ENCODE measurements around the gene KCNK5.

KCNK5 gene

DNA sequence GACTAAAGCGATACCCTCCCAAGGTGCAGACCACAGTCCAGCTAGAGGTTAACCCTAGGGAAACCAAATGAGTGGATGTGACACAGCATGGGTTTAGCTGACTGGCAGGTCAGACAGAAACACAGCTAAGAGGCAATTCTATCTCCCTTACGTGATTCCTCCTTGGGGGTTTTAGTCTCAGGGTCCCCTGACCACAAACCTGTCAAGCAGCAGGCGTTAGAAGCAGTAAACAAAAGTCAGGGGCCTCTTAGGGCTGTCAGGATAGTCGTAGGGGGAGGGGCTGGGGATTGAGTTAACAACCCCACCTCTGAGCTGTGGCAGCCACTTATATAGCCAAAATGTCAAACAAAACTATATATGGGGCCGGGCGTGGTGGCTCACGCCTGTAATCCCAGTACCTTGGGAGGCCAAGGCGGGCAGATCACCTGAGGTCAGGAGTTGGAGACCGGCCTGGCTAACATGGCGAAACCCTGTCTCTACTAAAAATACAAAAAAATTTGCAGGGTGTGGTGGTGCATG lies 13.6 kb downstream of the KCNK5 start:
- no peak for DNase-seq

DNA sequence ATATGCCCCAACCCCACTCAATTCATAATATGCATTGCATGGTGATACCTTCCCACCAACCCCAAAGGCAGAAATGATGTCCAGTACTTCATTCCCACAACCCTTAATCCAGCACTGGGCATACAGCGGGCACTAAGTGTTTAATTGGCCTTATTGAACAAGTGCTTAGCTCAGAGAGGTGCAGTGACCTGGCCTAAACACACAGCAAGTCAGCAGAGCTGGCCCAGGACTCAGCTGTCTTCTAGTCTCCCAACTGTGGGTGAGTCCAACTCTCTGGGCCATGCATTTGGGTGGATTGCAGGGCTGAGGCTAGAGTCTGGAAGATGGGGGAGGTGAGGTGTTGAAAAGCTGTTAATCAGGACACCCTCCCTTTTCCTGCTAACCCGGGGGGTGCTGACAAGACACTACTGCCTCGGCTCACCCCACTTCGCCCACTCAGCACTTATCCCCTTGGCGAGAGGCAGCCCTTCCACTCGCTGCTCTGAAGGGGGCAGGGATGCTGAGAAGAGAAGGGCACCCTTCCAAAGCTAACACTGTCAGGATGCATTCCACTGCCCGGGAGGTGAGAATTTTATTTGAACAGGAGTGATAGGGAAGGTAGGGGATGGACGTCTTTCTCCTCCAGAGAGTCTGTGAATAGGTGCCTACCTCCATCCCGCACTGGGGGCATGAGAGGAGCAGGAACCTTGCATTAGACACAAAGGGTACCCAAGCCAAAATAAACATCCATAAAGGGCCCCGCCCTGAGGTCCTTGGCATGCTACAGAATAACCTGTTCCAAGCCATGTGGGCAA lies 14.2 kb downstream of the KCNK5 start:
- DNase-seq, result no peak

DNA sequence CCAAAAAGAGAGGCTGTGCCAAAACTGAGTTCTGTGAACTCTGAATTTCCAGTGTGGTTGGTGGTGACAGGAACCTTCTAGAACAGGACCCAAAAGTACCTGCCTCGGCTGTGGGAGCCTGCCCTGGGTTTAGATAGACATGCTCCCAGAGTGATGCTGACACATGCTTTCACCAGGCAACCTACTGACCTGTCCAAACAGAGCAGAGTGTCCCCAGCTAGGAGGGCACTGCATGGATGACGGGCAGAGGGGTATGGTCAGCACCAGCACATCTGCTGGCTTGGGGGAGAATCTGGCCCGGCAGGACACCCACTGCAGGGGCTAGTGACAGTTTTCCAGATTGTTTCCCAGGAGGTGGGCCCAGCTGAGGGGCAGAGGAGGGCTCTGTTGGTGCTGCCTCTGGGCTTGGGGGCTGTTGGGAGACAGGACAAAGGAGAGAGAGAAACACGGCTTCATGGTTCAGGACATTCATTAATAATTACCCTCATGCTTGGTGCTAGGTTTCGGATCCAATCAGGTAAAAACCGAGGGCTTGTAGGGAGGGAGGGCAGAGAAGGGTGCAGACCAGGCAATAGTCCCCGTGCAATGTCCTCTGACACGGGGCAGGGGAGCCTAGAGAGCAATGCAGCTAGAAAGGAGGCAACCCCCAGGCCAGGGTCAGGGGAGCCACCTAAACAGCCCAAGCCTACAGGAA lies 15.0 kb downstream of the KCNK5 start:
- DNase-seq, result no peak

DNA sequence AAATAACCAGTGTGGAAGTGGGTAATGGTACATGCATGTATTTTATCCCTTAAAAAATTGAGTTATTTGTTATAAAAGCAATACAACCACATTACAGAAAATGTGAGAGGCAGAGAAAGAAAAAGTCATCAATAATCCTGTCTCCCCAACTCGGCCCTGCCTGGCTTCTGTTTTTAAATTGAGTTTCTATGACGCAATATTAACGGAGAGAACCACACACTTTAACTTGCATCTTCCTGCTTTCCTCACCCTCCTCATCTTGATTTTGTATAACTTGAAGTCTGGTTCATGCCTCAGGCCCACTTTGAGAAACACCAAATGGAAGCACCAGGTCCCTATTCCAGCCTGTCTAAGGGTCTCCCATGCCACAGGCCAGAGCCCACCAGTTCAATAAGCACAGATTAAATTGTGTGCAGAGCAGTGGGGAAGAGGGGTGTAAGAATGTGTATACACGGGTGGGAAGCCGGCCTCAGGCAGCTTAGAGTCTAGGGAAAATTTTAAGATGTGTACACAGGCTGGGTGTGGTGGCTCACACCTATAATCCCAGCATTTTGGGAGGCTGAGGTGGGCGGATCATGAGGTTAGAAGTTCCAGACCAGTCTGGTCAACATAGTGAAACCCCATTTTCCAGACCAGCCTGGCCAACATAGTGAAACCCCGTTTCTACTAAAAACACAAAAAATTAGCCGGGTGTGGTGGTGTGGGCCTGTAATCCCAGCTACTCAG lies 15.9 kb downstream of the KCNK5 start:
- DNase-seq, result no peak

DNA sequence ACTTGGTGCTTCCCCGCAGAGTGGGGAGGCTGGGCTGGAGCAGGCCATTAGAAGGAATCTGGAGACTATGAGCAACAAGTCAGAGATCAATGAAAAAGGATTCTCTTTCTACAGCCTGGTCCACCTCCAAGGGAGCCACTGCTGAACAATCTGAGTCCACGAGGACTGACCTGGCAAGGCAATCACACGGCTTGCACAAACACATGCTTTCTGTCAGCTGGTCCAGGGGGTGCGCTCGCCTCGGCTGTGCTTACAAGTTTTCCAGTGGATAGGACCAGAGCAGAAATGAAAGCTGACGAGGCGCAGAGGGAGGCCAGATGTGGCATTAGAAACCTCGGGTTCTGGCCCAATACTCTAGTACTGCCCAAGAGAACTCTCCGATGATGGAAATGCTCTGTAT lies 18.1 kb downstream of the KCNK5 start:
- no peak for DNase-seq

DNA sequence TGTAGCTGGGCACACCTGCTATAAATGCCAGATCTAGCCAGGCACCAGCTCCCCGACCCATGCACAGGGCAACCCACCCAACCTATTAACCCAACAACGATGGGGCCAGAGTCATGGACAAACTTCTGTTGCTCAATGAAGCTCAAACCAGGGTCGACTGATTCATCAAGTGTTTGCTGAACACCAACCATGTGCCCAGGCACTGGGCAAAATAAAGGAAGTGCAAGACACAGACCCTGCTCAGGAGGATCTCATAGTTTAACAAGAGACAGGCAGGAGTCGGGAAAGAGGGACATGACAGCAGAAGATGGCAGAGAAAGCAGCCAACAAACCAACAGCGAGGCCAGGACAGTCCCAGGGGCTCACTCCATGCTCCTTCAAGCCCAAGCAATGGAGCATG lies 18.8 kb downstream of the KCNK5 start:
- DNase-seq, result no peak

DNA sequence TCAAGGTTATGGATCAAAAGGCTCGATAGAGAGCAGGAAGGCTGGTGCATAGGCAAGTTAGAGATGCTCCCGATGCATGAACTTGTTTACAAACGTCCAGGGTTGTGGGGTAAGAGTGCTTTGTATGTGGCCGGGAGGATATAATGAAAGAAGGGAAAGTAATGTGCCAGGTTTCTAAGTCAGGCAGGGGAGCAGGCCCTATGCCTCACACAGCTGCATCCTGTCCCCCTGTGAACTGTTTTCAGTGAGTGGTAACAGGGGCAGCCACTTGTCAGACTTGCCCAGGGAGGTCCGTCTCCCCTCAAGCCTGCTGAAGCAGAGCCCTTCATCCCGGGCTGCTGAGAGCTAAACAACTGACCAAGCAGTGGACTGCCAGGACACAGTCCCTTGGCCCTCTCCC lies 19.4 kb downstream of the KCNK5 start:
- DNase-seq, result no peak

DNA sequence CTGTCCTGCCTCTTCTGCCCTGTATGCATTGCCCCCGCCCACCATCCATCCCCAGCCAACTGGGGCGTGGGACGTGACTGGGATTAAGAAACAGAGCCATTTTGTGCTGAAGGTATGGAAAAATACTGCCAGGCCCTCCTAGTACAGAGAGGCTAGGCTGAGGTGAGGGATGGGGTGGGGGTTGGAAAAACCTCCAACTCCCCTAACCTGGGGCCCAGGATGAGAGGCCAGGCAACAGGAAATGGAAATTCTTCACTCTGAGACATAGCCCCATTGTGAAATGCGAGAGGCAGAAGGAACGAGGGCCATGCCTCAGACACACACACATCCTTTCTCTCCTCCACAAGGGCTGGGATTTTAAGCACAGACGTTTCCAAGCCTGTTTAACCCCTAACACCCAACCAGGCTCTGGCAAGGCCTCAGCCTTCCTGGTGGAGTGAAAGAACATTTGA lies 19.9 kb downstream of the KCNK5 start:
- DNase-seq, result no peak

DNA sequence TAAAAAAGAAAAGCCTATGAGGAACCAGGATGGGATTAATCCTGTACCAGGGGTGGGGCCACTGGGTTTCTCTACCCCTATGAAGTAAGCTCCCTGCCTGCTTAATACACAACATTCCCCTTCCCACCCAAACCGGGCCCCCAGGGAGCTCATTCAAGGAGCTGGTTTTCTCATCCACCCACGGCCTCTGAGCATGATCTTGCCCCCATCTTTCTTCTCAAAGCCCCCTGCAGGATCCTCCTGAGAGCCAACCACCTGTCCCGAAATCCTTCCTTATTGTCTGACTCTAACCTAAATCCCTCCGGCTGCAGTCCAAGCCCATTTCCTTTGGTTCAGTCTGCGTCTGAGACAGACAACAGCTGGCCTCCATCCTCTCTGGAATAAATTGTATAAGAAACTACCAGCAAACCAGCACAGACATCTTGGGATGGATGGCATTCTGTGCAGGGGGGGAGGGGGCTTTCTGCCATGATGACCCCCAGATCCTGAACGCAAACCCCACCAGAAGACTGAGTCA lies 21.0 kb downstream of the KCNK5 start:
- DNase-seq, result no peak

DNA sequence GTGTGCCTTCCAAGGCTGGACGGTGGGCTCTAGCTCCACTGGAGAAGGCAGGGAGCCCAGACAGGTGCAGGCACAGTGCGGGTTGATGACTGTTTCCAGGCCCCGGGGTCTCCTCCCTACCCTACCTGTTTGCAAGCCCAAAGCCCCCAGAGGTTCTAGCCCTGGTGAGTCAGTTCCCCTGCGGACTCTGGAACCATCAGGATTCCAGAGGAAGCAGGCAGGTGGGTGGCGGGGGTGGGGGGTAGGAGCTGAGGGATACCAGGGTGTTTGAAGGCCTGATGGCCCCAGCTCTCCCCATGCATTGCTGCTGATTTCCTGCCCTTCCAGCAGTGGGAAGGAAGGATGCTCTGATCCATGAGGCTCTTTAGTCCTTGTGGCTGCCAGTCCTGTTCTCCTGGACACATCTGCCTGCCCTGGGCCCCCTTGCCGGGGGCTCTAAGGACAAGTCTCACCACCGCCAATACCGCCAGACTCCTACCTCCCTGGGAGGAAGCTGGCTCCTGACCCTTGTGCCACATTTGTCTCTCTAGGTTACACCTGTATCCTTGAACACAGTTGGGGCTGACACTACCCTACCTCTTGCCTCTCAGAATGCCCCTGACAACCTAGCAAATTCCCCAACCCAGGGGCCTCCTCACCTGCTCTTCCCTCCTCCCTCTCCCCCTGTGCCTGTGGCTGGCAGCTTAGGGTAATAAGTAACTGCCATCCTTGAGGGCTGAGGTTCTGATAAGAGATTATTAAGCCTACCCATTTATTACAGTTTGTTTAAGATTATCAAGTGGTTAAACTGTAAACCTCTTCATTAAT lies 21.7 kb downstream of the KCNK5 start:
- no peak for DNase-seq

DNA sequence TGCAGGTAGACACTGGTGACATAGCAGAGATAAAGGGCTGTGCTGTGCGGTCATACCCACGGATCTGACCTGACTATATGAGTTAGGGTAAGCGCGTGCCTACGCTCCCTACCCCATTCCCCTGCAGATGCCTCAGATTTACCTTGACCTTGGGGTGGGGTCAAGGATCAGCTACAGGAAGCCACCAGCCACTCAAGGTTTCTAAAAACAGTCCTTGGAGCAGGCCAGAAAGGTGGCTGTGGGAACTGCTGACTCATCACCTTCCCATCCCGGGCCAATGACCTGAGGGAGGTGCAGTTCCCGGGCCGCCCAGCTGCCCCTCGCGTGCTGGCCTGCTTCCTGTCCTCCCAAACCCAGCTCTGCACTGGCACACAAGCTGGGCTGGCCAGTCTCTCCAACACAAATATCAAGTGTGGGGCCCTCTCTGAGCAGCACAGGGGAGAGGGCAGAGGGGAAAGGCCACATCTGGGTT lies 23.0 kb downstream of the KCNK5 start:
- DNase-seq, result no peak

DNA sequence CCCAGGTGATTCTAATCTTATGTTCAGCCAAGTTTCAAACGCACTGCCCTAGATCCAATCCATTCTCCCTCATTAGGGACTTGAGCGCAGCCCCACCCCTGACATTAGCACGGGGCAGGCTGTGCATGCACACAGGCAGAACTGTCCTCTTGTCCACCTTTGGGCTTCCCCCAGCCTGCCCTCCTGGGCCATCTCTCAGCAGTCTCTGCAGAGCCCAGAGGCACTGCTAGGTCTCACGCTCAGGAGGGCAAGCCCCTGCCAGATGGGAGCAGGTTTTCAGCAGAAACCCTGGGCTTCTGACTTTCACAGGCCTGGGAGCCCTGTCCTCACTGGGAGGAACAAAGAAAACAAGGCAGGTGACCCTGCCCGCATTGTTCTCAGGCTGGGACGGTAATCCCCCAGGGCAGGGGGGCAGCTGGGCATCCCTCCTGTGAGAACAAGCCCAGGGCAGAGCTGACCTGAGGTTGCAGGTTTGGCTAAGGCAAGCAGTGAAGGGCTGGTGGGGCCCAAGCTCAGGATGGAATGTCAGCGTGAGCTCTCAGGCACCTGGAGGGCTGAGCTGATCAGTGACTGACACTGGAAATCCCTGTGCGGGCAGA lies 24.5 kb downstream of the KCNK5 start:
- DNase-seq, result no peak

DNA sequence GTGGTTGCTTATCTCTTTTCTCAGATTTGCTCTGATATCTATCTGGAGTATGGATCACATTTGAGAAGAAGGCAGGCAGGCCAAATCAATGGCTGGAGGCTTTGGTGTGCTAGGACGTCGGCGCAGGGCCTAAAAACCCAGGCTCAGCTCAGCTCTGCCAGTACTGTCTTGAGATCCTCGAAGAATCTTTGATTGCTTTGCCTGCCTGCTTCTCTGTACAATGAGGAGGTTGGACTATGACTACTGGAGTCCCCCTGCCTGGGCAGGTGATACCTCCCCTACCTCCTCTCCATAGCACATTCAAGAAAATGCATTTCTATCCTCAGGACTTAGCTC lies 25.1 kb downstream of the KCNK5 start:
- DNase-seq, result no peak

DNA sequence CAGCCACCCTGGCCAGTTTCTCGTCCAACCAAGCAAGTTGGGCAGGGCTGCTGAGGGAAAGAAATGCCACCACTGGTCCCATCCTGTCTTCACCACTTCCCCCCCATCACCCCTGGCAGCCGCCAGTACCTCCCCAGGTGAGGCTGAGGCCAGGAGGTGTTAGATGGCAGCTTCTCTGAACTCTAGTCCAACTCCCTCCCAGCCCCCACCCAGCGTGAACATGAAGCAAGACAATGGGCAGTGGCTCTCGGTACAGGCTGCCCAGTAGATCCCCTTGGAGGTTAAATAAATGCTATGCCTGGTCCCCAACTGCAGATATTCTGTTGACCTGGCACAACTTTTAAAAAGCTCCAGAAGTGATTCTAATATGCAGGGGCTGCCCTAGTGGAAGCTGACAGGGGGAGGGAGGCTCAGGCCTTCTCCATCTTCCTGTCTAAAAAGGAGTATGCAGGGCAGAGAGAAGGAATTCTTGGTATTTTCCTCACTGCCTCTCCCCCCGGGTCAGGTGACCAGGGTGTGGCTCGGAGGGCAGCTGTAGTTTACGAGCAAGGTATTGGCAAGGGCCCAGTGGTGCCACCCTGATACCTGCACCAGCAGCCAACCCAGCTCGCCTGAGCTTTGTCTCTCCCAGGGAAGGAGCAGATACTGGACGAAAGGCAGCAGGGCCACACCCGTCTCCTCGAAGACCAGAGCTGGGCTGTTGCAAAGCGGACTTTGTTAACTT lies 25.7 kb downstream of the KCNK5 start:
- DNase-seq, result no peak

DNA sequence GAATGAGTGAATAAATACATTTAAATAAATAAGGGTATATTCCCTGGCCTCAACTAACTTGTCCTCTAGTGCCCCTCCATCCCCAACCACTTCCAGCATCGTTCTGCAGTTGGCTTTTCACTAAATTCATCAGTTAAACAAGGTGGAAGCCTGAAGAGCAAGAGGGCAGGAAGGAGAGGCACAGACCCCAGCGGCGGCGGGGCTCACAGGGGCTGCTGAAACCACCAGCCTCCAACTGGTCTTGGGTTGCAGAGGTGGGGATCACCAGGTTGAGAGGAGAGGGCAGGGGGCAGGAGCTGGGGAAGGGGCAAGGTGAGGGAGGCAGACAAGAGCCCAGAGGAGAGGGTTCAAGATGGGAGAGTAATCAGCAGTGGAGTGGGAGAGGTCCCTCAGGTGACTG lies 27.1 kb downstream of the KCNK5 start:
- DNase-seq, result no peak

DNA sequence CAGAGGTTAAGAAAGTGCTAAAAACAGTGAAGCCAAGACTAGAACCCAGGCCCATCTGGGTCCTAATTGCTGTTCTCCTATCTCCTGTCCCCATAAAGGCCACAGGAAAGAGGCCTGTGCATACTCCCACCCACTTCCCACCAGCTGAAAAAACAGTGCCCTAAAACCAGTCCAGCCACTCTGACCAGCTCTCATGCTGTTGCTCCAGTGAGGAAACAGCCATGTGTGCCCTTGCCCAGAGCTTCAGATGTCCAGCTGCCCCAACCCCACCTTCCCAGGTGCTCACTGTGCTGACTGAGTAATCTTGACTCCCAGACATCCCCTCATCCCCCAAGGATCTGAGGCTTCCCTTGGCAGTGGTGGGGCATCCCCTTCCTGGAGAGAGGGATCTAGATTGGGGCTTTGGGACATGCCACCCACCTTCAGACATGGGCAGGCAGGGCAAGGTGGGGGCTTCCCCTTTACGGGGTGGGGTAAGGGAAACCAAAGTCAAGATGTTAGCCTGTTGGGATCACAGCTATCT lies 28.7 kb downstream of the KCNK5 start:
- no peak for DNase-seq

DNA sequence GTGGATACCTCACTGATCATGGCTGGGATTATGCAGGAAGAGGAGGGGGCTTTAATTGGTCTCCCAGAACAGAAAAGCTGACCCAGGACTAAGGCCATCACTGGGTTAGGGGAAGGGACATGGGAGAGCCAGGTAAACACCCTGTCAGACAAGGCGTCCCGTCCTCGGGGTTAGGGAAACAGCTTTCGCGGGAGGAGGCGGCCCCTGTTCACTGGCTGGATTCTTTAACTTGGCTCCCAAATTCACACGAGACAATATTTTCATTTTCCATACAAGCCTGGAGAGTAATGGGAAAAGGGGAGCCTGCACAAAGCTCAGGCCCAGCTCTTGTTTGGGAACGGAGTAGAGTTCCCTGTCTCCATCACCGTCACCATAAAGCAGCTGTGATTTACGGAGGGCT lies 29.3 kb downstream of the KCNK5 start:
- DNase-seq, result no peak

DNA sequence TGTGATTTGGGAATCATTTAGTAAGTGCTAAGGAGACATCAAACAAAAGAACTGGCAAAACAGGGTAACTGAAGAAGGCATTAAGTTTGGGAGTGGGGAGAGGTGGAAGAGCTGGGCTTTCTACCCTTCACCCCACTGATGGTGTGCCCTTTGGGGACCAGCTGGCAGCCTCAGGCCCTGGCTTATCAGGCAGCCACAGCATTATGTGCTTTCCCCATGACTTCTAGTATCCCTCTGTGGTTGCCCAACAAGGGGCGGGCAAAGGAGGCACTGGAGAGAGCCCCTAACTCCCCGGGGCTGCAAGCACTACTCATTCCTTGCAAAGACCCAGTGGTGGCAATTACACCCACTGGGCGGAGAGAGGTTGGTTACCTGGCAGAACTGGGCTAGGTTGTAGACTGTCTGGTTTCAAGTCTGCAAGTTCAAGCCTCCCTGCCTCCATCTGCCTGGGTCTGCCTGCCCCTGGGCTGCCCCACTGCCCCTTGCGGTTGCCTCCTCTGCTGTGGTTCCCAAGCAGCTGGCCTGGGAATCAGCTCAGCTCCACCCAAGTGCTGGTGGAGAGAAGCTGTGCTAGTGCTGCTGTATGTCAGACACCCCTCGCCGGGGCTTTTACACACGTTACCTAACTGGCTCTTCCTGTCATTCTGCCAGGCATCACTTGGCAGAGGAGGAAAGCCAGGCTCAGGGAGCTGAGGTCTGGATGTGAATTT lies 29.9 kb downstream of the KCNK5 start:
- no peak for DNase-seq

DNA sequence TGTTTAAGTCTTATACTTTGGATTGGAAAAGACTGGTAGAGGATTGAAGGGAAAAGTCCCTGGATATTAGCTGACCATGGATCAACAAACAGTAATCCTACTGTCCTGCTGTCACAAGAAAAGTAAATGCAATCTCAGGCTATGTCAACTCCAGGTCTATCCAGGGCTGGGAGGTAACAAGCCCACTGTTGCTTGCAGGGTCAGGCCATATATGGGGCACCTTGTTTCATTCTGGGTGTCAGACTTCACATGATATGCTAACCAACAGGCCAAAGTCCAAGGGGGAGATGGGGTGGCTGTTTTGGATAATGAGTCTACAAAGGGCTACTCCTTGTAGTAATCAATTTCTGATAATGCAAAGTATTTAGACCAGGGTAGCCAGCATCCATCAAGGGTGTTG lies 30.7 kb downstream of the KCNK5 start:
- no peak for DNase-seq

DNA sequence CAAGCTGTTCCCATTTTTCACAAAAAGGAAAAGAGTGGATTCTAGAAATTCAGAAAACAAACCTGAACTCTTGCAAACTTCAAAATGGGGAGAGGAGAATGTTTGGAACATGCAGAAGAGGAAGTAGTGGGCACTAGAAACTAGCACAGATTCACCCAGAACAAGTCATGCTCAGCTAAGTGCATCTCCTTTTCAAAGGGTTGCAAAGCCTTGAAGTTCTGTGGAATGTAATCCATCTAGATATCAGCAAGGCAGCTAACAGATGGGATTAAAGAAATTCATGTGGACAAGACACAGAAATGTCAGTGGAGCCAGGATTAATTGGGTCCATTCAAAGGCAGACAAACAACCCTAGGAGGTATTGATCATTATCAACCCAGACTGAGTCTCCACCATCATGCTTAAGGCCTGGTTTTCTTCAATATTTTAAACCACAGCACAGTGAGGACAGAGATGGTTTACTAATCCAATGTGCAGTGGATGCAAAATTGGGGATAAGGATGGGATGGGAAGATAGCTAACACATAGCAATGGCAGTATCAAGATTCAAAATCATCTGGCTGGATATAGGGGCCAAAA lies 31.3 kb downstream of the KCNK5 start:
- DNase-seq, result no peak
